Inflammatory macrophage treated with lipopolysaccharide for 1 hour (primary cell): Measurements from ENCODE around the gene LANCL2.
"Not testable (repeated sequence)": the region's sequence is repeated elsewhere in the genome, so short reads cannot be mapped to it uniquely, and the experiment has no call there.

Source experiments
- DNase-seq, 2 donors: peaks; one replicate each; pipeline ENCODE4 v3.0.0-alpha.2; 2020 to 2022

Gene LANCL2, protein sequence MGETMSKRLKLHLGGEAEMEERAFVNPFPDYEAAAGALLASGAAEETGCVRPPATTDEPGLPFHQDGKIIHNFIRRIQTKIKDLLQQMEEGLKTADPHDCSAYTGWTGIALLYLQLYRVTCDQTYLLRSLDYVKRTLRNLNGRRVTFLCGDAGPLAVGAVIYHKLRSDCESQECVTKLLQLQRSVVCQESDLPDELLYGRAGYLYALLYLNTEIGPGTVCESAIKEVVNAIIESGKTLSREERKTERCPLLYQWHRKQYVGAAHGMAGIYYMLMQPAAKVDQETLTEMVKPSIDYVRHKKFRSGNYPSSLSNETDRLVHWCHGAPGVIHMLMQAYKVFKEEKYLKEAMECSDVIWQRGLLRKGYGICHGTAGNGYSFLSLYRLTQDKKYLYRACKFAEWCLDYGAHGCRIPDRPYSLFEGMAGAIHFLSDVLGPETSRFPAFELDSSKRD

DNA sequence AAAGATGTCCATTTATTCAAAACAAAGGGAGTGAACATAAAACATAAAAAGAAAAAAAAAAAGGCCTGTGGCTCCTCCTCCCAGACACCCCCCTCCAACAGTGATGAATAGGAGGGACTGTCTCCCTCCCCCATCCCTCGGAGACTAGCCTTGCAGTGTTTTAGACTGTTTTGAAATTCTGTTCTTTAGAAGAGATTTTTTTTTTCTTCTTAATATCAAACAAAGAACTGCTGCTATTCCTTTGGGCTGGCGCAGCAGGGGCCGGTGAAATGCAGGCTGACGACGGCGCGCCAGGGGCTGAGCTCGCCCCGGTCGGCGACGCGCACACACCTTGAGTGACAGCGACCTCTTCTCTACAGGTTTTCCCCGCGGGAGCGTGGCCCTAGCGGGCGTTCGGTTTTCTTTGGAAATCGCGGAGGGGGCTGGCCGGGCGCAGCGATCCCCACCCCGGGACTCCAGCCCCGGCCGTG is at the start of gene LANCL2:
Gene LANCL2, plus strand, starts transcription at position 133 of the 470 bp plus-strand sequence. CDS start 689 bp downstream, outside the sequence.
- peak in 1 of 2 donors; percentile 10 for DNase-seq

DNA sequence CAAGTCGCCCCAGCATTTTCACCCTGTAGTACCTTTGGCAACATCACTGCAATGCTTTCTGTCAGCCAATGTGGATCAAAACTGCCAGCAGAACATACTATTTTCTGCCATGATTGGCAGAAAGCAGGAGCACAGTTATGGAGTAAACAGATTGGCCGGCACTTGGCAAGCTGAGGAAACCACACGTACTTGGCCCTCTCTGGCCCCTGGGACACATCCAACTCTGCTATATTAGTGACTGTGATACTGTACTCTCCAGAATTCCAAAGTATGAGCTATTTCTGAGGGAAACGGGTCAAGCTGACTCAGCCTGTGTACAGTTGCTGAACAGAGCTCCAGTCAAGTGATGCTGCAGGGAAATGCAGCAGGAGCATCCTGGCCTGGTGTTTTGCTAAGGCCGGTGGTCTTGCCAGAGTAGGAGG is 39.8 kb upstream of the LANCL2 start:
- no peak for DNase-seq

DNA sequence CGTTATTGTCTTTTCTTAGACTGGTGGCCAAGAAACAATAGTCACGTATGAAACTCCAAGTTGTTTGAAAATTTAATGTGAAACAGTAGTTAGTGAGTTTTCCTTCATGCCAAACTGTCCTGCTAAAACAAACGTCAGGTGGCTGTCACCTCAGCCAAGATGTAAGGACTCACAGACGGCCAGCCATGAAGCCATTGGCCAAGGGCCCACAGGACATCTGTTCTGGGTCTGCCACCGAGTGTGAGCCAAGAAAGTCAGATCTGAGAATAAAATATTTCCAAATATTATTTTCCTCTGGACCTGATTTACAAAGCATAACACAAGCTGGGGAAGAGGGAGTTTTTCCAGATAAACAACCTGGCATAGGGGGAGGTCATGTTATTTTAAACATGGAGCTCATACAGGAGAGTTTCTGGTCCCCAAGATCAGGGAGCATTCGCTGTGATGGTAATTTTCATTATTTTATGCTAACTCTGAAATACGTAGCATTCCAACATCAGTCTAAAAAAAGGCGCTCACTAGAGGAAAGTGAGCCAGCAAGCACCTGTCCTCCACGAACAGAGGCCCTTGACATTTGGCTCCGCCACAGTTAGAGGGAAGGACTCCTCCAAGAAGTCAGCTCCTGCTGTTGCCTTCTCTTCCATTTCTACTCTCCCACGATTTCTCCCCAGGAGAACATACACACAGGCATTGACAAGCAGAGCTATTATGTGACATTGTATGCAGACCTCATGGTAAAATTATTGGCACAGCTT is 38.9 kb upstream of the LANCL2 start:
- DNase-seq = no peak

DNA sequence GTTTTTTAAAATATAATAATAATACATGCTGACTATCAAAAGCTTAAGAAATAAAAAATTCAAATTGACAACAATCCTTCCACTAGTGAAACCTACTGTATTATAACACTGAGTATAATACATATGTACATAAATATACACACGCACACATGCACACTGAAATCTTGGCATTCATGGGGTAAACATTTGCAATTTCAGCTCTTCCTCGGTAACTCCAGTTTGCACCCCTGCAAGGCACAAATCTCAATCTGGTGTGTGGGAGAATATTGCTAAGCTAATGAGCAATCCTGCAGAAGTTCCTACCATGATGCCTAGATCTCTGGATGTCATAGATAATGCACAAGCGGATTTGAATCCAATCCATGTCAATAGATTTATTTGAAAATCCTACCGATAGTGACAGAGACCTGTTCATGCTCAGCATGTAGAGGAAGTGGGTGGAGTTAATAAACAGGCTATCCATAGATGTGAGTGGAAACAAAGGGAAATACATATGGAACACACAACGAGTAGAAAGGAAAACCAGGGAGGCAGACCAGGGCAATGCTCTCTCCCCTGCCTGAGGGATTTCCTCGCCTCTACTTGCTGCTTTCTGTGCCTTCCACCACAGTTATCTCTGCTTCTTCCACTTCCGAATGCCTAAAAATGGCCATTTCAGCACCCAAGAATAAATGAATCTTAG is 38.1 kb upstream of the LANCL2 start:
- DNase-seq = no peak

DNA sequence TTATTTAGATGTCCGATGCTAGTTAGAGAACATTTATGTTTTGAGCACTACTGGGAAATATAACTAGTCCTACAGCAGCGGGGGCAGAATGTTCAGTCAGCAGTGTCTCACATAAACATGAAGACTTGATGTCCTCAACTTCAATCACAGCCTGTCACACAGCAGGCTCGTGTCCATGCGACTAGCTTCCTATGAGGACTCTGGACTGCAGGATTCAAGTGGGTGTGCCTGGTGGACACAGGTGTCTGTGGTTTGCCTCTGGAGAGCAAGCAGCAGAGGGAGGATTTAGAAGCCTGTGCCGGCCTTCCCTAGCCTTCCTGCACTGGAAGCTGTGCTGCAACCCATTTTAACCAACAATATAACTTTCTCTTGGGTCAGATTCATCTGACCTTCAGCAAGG is 30.0 kb upstream of the LANCL2 start:
- no peak for DNase-seq

DNA sequence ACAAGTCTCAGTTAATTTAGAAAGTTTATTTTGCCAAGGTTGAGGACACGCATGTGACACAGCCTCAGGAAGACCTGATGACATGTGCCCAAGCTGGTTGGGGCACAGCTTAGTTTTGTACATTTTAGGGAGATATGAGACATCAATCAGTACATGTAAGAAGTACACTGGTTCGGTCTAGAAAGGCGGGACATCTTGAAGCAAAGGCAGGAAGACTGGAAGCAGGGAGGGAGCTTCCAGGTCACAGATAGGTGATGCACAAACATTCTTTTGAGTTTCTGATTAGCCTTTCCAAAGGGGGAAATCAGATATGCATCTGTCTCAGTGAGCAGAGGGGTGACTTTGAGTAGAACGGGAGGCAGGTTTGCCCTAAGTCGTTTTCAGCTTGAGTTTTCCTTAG is 29.4 kb upstream of the LANCL2 start:
- DNase-seq = no peak

DNA sequence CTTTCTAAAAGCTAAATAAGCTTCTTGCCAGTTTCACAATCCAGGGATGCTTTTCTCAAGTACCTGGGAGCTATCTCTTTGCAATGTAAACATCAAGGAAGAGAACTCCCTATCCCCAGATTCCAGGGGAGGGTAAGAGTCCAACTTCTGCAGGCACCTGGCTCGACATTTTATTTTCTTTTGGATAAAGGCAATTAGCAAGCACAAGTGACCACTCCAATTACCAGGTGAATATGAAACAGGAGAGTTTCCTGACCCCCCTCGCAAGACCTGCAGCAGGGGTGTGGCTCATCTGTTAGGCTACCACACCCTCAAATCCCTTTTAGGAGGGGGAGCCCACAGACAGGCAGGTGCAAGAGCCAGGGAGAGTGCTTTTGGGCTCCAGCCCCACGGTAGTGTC is 28.6 kb upstream of the LANCL2 start:
- DNase-seq = no peak

DNA sequence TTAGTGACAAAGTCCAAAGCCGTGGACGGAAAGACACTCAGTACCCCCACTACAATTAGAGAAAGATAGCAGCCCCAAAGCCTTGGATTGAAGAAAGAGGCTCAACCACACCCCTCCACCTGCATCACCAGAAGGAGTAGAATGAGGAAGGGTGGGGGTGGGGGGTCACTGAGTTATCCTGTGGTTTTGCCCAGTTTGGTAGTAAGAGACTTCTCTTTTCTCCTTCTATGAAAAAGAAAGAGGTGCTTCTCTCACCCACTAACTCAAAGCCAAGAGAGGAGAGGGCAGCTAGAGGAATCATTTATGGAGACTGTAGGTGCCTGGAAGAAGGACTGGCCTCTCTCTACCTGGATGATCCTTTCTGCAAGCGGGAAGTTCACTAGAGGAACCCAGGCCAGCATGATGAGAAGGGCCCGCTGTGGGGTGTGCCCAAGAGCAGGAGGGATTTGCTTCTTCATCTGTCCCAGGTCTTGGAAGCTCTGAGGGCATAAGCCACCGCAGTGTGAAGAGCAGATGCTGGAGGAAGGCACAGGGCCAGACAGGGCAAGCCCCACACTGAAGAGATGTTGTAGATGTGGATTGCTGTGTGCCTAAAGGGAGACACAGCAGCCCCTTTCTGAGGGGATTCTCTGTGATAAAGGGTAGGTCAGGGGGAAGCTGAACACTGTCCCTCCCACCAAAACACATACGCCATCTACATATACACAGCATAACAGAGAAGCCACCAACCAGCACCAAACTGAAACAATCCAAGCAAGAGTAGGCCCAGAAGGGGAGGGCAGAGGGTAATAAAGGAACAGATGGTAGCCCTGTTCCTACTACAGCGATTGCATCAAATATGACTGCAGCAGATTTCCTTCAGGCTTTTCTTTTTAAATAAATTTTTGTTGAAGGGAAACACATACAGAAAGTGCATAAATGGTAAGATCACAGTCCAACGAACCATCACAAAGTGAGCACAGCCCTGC is 25.8 kb upstream of the LANCL2 start:
- DNase-seq = no peak

DNA sequence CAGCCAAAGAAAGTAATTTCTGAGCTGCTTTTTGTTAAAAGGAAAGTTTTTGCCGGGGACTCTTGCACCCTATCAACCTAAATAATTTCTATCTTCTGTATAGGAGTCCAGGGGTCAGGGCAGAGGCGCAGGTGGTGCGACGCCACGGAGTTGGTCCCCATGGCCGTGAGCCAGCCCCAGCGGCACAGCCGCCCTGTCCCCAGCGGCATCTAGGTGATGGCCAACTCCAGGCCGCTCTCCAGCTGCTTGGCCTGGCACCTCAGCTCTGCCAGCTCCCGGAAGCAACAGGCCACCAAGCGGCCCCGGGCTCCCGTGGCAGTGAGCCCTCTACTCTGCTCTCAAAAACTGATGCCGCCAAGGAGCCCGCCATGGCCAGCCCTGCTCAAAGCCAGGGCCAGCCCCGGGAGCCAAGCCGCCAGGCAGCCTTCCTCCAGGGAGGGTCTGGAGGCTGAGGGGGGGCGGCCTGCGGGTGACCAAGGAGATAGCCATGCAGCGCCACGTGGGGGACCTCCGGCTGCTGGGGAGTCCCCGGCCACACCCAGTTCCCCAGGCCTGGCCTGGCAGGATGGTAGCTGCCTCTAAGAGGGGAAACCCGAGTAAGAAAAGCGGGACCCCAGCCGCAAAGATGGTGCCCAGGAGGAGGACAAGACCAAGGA is 22.8 kb upstream of the LANCL2 start:
- no peak for DNase-seq

DNA sequence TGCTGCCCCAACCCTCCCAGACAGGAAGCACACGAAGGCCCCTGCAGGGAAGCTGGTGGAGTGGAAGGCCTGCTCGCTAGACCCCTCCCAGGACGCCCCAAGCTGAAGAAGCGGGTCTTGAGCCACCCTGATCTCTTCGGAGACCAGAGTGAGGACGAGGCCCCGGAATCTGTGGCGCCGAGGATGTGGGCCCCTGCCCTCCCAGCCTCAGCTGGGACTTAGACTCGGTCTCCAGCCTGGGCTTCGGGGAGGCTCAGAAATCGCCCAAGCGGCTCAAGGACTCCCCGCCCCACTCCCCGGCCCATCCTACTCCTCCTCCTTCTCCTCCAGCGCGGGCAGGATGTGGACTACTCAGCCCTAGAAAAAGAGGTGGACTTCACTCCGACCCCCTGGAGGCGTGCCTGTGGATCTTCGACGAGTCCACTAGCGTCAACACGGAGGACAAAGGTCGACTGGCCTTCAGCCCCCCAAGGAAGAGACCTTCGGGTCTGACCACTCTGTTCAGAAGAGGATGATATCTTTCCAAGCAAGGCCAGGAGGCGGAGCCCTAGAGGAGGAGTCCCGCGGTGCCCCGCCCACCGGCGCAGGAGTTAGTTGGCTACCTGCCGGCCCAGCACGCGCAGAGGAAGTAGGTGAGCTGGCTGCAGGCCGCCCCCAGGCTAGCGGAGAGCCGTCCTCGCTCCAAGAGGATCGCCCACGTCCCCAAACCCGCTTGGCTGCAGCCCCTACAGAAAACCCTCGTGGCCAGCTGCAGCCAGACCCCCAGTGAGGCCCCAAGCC is 21.9 kb upstream of the LANCL2 start:
- no peak for DNase-seq

DNA sequence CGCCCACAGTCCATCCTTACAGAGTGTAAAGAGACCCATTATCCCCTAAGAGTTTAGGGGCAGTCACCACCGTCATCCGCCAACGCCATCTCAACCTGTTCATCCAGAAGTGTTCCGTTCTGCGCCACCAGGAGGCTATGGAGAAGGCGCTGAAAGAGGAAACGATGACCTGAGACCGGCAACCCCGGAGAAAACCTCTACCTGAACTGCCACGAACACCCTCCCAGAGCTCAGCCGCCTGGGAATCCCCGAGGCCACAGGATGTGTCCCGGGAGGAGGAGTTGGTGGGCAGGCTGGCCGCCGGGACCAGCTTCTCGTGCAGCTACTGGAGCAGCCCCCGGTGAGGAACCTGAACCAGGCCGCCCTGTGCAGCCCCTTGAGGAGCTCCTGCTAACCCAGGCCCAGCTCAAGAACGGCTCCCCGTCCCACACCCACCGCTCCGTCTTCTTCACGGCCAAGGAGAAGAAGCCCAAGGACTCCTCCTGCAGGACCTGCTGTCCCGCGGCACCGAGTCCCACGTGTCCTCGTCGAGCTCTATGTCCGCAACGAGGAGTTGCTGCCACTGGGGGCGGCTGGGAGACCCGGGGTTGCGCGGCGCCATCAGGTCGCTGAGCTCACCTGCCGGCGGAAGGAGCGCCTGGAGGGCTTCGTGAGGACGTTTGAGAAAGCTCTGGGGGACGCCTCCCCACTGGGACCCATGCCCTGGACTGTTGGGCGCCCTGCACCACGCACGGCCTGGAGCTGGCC is 21.1 kb upstream of the LANCL2 start:
- DNase-seq = no peak

DNA sequence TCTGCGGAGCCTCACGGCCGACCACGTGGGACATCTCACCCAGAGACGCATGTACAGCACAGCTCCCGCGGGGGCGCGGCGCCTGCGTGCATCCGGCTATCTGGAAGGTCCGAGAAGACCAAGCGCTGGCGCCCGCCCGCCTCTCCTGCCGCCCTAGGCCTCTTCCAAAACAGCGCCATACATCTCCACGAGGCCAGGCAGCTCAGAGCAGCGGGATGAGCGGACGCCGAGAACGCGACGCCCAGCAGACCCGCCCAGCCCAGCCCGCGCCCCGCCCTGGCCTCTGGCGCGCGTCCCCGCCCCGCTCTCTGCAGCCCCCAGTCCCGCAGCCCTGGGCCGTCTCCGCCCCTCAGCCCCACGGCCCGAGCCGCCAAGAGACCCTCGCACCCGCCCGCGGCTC is 20.3 kb upstream of the LANCL2 start:
- no peak for DNase-seq

DNA sequence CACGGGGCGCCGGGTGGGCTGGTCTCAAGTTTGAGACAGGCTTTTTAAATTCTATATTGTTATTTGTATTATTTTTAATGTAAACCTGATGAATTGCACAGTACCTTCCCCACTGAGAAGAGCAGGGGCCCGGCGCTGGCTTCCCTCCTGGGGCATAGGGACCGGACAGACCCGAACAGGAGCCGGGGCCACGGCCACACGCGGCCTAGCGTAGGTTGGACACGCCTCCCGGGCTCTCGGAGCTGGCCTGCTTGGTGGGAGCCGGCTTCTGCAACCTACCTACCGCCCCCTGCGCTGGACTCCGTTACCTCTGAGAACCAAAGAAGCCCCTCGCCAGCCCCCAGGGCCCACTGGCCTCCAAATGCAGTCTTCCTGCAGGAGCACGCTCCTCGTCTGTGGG is 19.8 kb upstream of the LANCL2 start:
- DNase-seq = no peak

DNA sequence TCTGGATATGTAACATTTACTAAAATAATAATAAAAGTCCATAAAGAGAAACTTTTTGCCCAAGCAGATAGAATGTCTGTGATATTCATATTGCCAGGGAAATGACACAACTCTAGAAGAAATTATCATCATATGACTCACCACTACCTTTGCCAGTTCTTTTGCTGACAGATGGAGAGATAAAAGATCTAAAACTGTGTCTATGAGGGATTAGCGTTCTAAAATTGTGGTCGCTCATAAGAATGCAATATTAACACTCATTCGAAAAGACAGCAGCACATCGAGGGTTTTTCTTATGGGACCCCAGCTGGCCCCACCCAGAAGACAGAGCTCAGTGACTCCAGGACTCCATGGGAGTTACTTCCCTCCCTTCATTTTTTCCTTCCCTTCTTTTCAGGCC is 16.6 kb upstream of the LANCL2 start:
- no peak for DNase-seq

DNA sequence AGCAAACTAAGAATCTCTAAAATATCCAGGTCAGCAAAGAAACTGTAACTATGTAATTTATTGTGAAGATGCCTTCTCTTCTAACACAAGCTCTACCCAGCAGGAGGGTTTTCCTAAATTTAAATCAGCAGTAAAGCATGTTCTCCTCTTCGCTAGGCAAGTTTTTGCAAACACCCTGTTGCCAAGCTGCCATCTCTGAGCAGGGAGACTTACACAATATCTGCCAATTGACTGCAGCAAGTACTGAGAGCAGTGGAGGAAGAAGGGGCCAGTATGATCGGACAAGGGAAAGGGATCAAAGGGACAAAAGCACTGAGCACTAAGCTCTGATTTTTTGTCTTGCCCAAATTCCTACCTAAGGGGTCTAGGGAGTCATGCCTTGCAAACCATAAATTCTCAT is 16.0 kb upstream of the LANCL2 start:
- DNase-seq = no peak

DNA sequence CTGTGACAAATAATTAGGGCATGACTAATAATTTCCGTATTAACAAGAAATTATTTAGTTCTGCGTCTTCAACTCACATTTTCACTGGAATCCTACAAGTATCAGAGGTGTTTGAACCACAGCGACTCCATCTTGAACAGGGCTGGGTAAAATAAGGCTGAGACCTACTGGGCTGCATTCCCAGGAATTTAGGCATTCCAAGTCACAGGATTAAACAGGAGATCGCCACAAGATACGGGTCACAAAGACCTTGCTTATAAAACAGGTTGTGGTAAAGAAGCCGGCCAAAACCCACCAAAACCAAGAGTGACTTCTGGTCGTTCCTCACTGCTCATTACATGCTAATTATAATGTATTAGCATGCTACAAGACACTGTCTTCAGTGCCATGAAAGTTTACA is 14.9 kb upstream of the LANCL2 start:
- no peak for DNase-seq

DNA sequence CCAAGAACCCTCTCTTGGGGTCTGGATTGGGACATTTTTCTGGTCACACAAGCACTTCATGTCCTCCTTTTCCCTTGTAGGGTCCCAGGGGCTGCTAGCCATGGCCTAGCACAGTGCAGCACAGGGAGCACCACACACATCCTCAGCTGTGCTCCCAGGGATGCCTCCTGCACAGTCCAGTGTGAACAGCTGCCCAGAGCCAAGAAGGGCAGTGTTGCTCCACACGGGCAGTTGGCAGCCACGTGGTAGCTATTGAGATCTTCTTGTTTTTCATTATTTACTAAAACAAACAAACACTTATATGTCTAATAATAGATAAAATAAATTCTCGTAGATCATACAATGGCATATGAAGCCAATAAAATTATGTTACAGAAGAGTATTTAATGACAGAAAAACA is 13.9 kb upstream of the LANCL2 start:
- no peak for DNase-seq

DNA sequence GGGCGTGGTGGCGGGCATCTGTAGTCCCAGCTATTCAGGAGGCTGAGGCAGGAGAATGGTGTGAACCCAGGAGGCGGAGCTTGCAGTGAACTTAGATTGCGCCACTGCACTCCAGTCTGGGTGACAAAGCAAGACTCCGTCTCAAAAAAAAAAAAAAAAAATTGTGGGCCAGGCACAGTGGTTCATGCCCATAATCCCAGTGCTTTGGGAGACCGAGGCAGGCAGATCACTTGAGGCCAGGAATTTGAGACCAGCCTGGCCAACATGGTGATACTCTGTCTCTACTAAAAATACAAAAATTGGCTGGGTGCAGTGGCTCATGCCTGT is 12.2 kb upstream of the LANCL2 start:
- DNase-seq = not testable (repeated sequence)

DNA sequence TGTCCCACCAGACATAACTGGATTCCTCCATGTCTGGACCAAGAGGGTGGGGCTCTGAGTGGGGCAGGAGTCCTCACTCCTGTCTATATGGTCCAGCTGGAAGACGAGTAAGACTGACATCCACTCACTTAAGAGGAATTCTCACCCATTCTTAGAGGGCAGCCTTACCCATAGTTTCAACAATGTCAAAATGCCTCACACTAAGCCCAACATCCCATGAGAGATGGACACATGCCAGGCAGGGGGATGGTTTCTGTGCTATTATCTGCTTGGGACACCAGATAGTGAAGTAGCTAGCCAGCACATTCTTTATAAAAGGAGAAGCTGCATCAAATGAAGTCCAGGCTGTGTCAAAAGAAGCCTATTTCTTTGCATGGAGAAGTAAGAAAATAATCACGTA is 4.7 kb upstream of the LANCL2 start:
- no peak for DNase-seq

DNA sequence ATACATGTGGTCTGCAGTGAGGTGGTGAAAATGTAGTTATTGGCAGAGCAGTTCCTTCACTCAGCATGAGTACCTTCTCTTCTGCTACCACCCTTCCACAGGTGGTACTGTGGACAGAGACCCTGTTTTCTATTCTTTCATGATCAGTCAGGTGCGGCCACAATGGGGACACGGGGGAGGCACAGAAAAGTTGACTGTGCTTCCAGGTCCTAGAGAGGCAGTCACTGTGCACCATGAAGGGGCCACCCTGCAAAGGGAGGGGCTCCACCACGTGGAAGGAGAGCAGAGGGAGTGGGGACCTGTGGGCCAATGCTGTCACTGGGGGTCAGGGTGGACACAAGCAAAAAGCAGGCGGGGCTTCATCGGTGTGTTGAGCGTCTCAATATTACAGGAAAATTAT is 3.6 kb upstream of the LANCL2 start:
- no peak for DNase-seq
